CD14-positive monocyte (primary cell): ENCODE results near the gene S100Z. TPM values are rescaled to one million over a fixed set of nuclear protein-coding genes. Genes with fewer than 3 reads are reported as not detected.
A peak's percentile ranks its signal among the peaks of the same experiment; 100 is the strongest.

Experiments used
- DNase-seq, 3 donors: peaks; one replicate each; pipeline ENCODE4 v3.0.0-alpha.2; 2011 to 2022
- H2AFZ ChIP-seq: 2 replicates; pipeline ENCODE4 v1.6.0; 2012; ENCODE audit warnings: mild to moderate bottlenecking, low read depth, low read length, inconsistent platforms; ENCODE audit not compliant: insufficient read depth, poor library complexity, severe bottlenecking
- H3K27ac ChIP-seq, 2 donors: 1 replicate in 1 of 2; 2 replicates in 1 of 2; pipeline ENCODE4 v1.5.1; 2012 to 2013; ENCODE audit warnings: low read length in 2 of 2, control low read depth in 1 of 2, inconsistent platforms in 1 of 2, low read depth in 1 of 2, mild to moderate bottlenecking in 1 of 2
- H3K27me3 ChIP-seq, 2 donors: one replicate each; pipeline versions ENCODE4 v1.6.0 to v1.6.1; 2011 to 2013; ENCODE audit warnings: low read length in 2 of 2; ENCODE audit not compliant: control insufficient read depth in 2 of 2, insufficient read depth in 2 of 2
- H3K36me3 ChIP-seq, 2 donors: replicated peaks in 1 of 2; 1 replicate in 1 of 2; 2 replicates in 1 of 2; pipeline versions ENCODE4 v1.5.1 to v1.6.1; 2012 to 2013; ENCODE audit warnings: low read length in 2 of 2, control low read depth in 1 of 2, inconsistent platforms in 1 of 2, mild to moderate bottlenecking in 1 of 2; ENCODE audit not compliant: insufficient read depth in 2 of 2, control insufficient read depth in 1 of 2
- H3K4me1 ChIP-seq, 2 donors: 1 replicate in 1 of 2; 2 replicates in 1 of 2; pipeline versions ENCODE4 v1.5.1 to v1.6.1; 2012 to 2013; ENCODE audit warnings: low read length in 2 of 2, control low read depth in 1 of 2, inconsistent platforms in 1 of 2, mild to moderate bottlenecking in 1 of 2, moderate library complexity in 1 of 2; ENCODE audit not compliant: insufficient read depth in 2 of 2, control insufficient read depth in 1 of 2
- H3K4me2 ChIP-seq: replicated peaks from 2 replicates; pipeline ENCODE3; 2012; ENCODE audit warnings: low read length, moderate library complexity, mild to moderate bottlenecking; ENCODE audit not compliant: poor library complexity, severe bottlenecking; ENCODE audit errors: extremely low read depth
- H3K4me3 ChIP-seq, 3 experiments: fragments of 200-600 bp in 1 of 3; sonication (generic) in 1 of 3; replicated peaks in 1 of 3; 1 replicate in 2 of 3; 2 replicates in 1 of 3; pipeline ENCODE4 v1.5.1; 2011 to 2013; ENCODE audit warnings: low read length in 3 of 3, mild to moderate bottlenecking in 3 of 3, control low read depth in 2 of 3, low read depth in 2 of 3, inconsistent platforms in 1 of 3, moderate library complexity in 1 of 3
- H3K79me2 ChIP-seq: 2 replicates; pipeline ENCODE4 v1.6.0; 2012; ENCODE audit warnings: mild to moderate bottlenecking, control low read depth, inconsistent platforms, low read length, moderate library complexity; ENCODE audit not compliant: insufficient read depth
- H3K9ac ChIP-seq: 2 replicates; pipeline ENCODE4 v1.6.0; 2017; ENCODE audit warnings: low read length, mild to moderate bottlenecking; ENCODE audit not compliant: insufficient read depth, poor library complexity, severe bottlenecking
- H3K9me3 ChIP-seq, 2 donors: replicated peaks in 1 of 2; 1 replicate in 1 of 2; 2 replicates in 1 of 2; pipeline versions ENCODE4 v1.5.1 to v1.6.1; 2012 to 2013; ENCODE audit warnings: low read length in 2 of 2, control low read depth in 1 of 2; ENCODE audit not compliant: control insufficient read depth in 1 of 2, insufficient read depth in 1 of 2
- H4K20me1 ChIP-seq: 2 replicates; pipeline ENCODE4 v1.6.0; 2012; ENCODE audit warnings: mild to moderate bottlenecking, low read length, control low read depth, moderate library complexity; ENCODE audit not compliant: insufficient read depth
- H3K27ac Mint-ChIP-seq, 7 donors: one replicate each; pipeline ENCODE4 v1.8.0; 2020; ENCODE audit warnings: mild to moderate bottlenecking in 7 of 7, mixed read lengths in 7 of 7, moderate library complexity in 6 of 7, inconsistent platforms in 2 of 7
- H3K27me3 Mint-ChIP-seq, 3 donors: one replicate each; pipeline ENCODE4 v1.8.0; 2021 to 2022; ENCODE audit warnings: low read depth in 3 of 3, mild to moderate bottlenecking in 3 of 3, mixed read lengths in 3 of 3, moderate library complexity in 3 of 3, inconsistent platforms in 1 of 3
- H3K36me3 Mint-ChIP-seq, 2 donors: one replicate each; pipeline ENCODE4 v1.8.0; 2020; ENCODE audit warnings: mixed read lengths in 2 of 2, inconsistent platforms in 1 of 2, mild to moderate bottlenecking in 1 of 2
- H3K4me1 Mint-ChIP-seq: one replicate; pipeline ENCODE4 v1.8.0; 2020; ENCODE audit warnings: mild to moderate bottlenecking, mixed read lengths
- H3K4me3 Mint-ChIP-seq, 2 donors: one replicate each; pipeline ENCODE4 v1.8.0; 2020; ENCODE audit warnings: mild to moderate bottlenecking in 2 of 2, mixed read lengths in 2 of 2, moderate library complexity in 1 of 2
- H3K9me3 Mint-ChIP-seq, 7 donors: one replicate each; pipeline ENCODE4 v1.8.0; 2020 to 2022; ENCODE audit warnings: mixed read lengths in 7 of 7, mild to moderate bottlenecking in 6 of 7, moderate library complexity in 6 of 7, inconsistent platforms in 2 of 7
- CTCF ChIP-seq: fragments of 200-600 bp; IDR thresholded peaks from one replicate; pipeline ENCODE4 v1.8.0; 2022; ENCODE audit warnings: antibody characterized with exemption, mild to moderate bottlenecking
- WGBS: methylation state at CpG from one replicate; pipeline ENCODE4 v1.1.5; 2013; ENCODE audit warnings: missing lambda C conversion rate; ENCODE audit not compliant: insufficient coverage; 5-methylcytosine and 5-hydroxymethylcytosine counted together
- intact Hi-C, 2 donors: fragments of 100-400 bp; cut with micrococcal nuclease; formaldehyde crosslinking; loops; one replicate each; pipeline versions ENCODE4 v1.15.0 to v1.15.1; 2023
- polyA plus RNA-seq, 3 donors: library from polyadenylated mRNA; depleted of rRNA in 1 of 3; unstranded in 2 of 3; stranded (reverse) in 1 of 3; fragments of 300-500 nt in 2 of 3; fragments of >200 nt in 1 of 3; fragmentation: Illumina TruSeq in 2 of 3; gene quantifications; 1 replicate in 2 of 3; 2 replicates in 1 of 3; pipeline ENCODE4 v1.2.3, GENCODE V29; 2012 to 2021

The S100Z gene
- polyA plus RNA-seq, 3 donors = 13.4 to 39.3 (median 21.2) TPM

- Mint-ChIP-seq H3K27ac (no peak overlapping the region), H3K36me3 (peaks cover 5 to 18% of the 10 kb centered on the region in 2 donors), H3K9me3 (peaks cover 0 to 2% (median 0%) of the 10 kb centered on the region in 7 donors), H3K4me1 (peaks cover 20% of the 10 kb centered on the region), H3K27me3 (peaks cover 0 to 2% (median under 1%) of the 10 kb centered on the region in 3 donors), H3K4me3 (no peak overlapping the region)
- intact Hi-C loops = no loop called here
- WGBS = no CpG with 5 or more reads among the region's 2 CpGs
- H3K9me3 ChIP-seq = no peaks in the 10 kb centered on the region
- no peaks in the 10 kb centered on the region for H4K20me1 ChIP-seq
- H3K4me3 ChIP-seq = no peak overlapping the region
- DNase-seq = no peak
- no peaks in the 10 kb centered on the region for H3K27me3 ChIP-seq
- TF ChIP-seq CTCF = no peak
- H3K36me3 ChIP-seq = peaks cover 0 to 18% of the 10 kb centered on the region in 2 donors
- H2AFZ ChIP-seq = no peak overlapping the region
- peaks cover 5 to 13% of the 10 kb centered on the region in 2 donors for H3K4me1 ChIP-seq
- H3K9ac ChIP-seq = no peak overlapping the region
- H3K79me2 ChIP-seq = no peaks in the 10 kb centered on the region
- H3K4me2 ChIP-seq = no peak overlapping the region
- H3K27ac ChIP-seq = no peak overlapping the region
These were observed 13.6 kb upstream of the S100Z start for GRCh38 chr5:76836181-76836580.

- 100% methylated on average over 1 of the region's 4 CpGs for WGBS
- no peak for DNase-seq
- Histone ChIP-seq H4K20me1 (no peaks in the 10 kb centered on the region), H3K4me2 (no peak overlapping the region), H3K79me2 (no peaks in the 10 kb centered on the region), H3K27ac (no peak overlapping the region), H3K4me3 (no peak overlapping the region), H3K9me3 (no peaks in the 10 kb centered on the region), H3K9ac (no peak overlapping the region), H2AFZ (no peak overlapping the region), H3K4me1 (peaks cover 9 to 13% of the 10 kb centered on the region in 2 donors), H3K36me3 (peaks cover 0 to 18% of the 10 kb centered on the region in 2 donors), H3K27me3 (no peaks in the 10 kb centered on the region)
- Mint-ChIP-seq H3K27me3 (peaks cover 0 to 2% (median 0%) of the 10 kb centered on the region in 3 donors), H3K27ac (peak overlapping the region in 1 of 7 donors; percentile 20), H3K36me3 (peaks cover 5 to 17% of the 10 kb centered on the region in 2 donors), H3K9me3 (peaks cover 0 to 3% (median 0%) of the 10 kb centered on the region in 7 donors), H3K4me1 (peaks cover 24% of the 10 kb centered on the region), H3K4me3 (no peak overlapping the region)
- TF ChIP-seq CTCF = no peak
- intact Hi-C loops = no loop called here
These were observed 13.2 kb upstream of the S100Z start for GRCh38 chr5:76836585-76836984.
